Natural killer cell (primary cell): ENCODE measurements around the gene RFPL3. TPM values are rescaled to one million over a fixed set of nuclear protein-coding genes. Genes with fewer than 3 reads are reported as not detected.
"Not testable (repeated sequence)": the region's sequence is repeated elsewhere in the genome, so short reads cannot be mapped to it uniquely, and the experiment has no call there.

ENCODE experiments used
- ATAC-seq, 3 donors: fragments of 150-1000 bp in 2 of 3; fragments of 200-7000 bp in 1 of 3; cut with Tn5 transposase; 1 replicate in 1 of 3; 2 replicates in 2 of 3; pipeline ENCODE4 v1.10.0; 2021; ENCODE audit warnings: mild to moderate bottlenecking in 2 of 3, moderate library complexity in 2 of 3
- DNase-seq, 2 donors: peaks; one replicate each; pipeline versions ENCODE4 v3.0.0 to v3.0.0-alpha.2; 2013 to 2021; ENCODE audit warnings: mixed read lengths in 1 of 2
- H3K27ac ChIP-seq: one replicate; pipeline ENCODE4 v1.5.1; 2013; ENCODE audit warnings: mild to moderate bottlenecking, low read length
- H3K27me3 ChIP-seq: one replicate; pipeline ENCODE4 v1.6.1; 2013; ENCODE audit warnings: low read length; ENCODE audit not compliant: control insufficient read depth, insufficient read depth
- H3K36me3 ChIP-seq: one replicate; pipeline ENCODE4 v1.6.1; 2013; ENCODE audit warnings: low read length; ENCODE audit not compliant: control insufficient read depth, insufficient read depth
- H3K4me1 ChIP-seq: one replicate; pipeline ENCODE4 v1.6.1; 2013; ENCODE audit warnings: low read length; ENCODE audit not compliant: control insufficient read depth, insufficient read depth
- H3K4me3 ChIP-seq: one replicate; pipeline ENCODE4 v1.5.1; 2013; ENCODE audit warnings: low read length
- H3K9me3 ChIP-seq: one replicate; pipeline ENCODE4 v1.6.1; 2013; ENCODE audit warnings: low read length; ENCODE audit not compliant: control insufficient read depth, insufficient read depth
- H3K27ac Mint-ChIP-seq, 2 donors: one replicate each; pipeline ENCODE4 v1.8.0; 2022; ENCODE audit warnings: mild to moderate bottlenecking in 2 of 2, mixed read lengths in 2 of 2, moderate library complexity in 1 of 2
- H3K27me3 Mint-ChIP-seq, 2 donors: one replicate each; pipeline ENCODE4 v1.8.0; 2022; ENCODE audit warnings: low read depth in 2 of 2, mixed read lengths in 2 of 2
- H3K36me3 Mint-ChIP-seq: one replicate; pipeline ENCODE4 v1.8.0; 2022; ENCODE audit warnings: mixed read lengths
- H3K4me1 Mint-ChIP-seq, 2 donors: one replicate each; pipeline ENCODE4 v1.8.0; 2022; ENCODE audit warnings: mixed read lengths in 2 of 2
- H3K4me3 Mint-ChIP-seq: one replicate; pipeline ENCODE4 v1.8.0; 2022; ENCODE audit warnings: mild to moderate bottlenecking, moderate library complexity, mixed read lengths
- H3K9me3 Mint-ChIP-seq, 2 donors: one replicate each; pipeline ENCODE4 v1.8.0; 2022; ENCODE audit warnings: mixed read lengths in 2 of 2
- CTCF ChIP-seq: fragments of 200-600 bp; IDR thresholded peaks from one replicate; pipeline ENCODE4 v1.8.0; 2022; ENCODE audit warnings: antibody characterized with exemption
- WGBS: methylation state at CpG from one replicate; pipeline ENCODE4 v1.1.7; 2013; ENCODE audit warnings: missing lambda C conversion rate; ENCODE audit not compliant: insufficient coverage; 5-methylcytosine and 5-hydroxymethylcytosine counted together
- intact Hi-C: fragments of 100-400 bp; cut with micrococcal nuclease; formaldehyde crosslinking; loops from one replicate; pipeline ENCODE4 v1.14.2; 2022
- total RNA-seq, 4 donors: library from RNA; stranded (reverse); fragments of 120-200 nt in 1 of 4; gene quantifications; one replicate each; pipeline versions ENCODE4 v1.2.3 to v1.2.4, GENCODE V29; 2013 to 2022

Gene RFPL3
- total RNA-seq, 3 donors from 2014 or later (not counting 1 experiment from before 2014, with no cell fraction given), result not detected

- Histone ChIP-seq H3K4me1 (peaks cover 5% of the 10 kb centered on the region), H3K27me3 (no peaks in the 10 kb centered on the region), H3K4me3 (no peak overlapping the region), H3K9me3 (no peaks in the 10 kb centered on the region), H3K36me3 (no peaks in the 10 kb centered on the region), H3K27ac (no peak overlapping the region)
- Mint-ChIP-seq H3K4me1 (no peaks in the 10 kb centered on the region), H3K36me3 (no peaks in the 10 kb centered on the region), H3K4me3 (no peak overlapping the region), H3K9me3 (no peaks in the 10 kb centered on the region), H3K27me3 (peaks cover 24 to 27% of the 10 kb centered on the region in 2 donors), H3K27ac (no peak overlapping the region)
- 76% methylated on average over 10 of the region's 10 CpGs for WGBS
- intact Hi-C loops, result no loop called here
- DNase-seq (no peak), ATAC-seq (no peak)
- no peak for TF ChIP-seq CTCF
Observed at GRCh38 chr22:32336771-32337424, 20.8 kb upstream of the RFPL3 start.

- H3K36me3 Mint-ChIP-seq, H3K27ac Mint-ChIP-seq, intact Hi-C loops, H3K9me3 Mint-ChIP-seq, H3K36me3 ChIP-seq, H3K4me1 ChIP-seq, H3K27me3 ChIP-seq, H3K4me3 ChIP-seq, H3K9me3 ChIP-seq, ATAC-seq, H3K4me1 Mint-ChIP-seq, DNase-seq, H3K27ac ChIP-seq, H3K4me3 Mint-ChIP-seq: not testable (repeated sequence)
- 55% methylated on average over 6 of the region's 6 CpGs for WGBS
- H3K27me3 Mint-ChIP-seq, result peaks cover 26 to 27% of the 10 kb centered on the region in 2 donors
Observed at GRCh38 chr22:32337425-32337824, 20.2 kb upstream of the RFPL3 start.

GRCh38 chr22:32338757-32339156, 18.9 kb upstream of the RFPL3 start:
- H3K4me3 ChIP-seq, result no peak overlapping the region
- no peak for ATAC-seq
- no peaks in the 10 kb centered on the region for H3K9me3 ChIP-seq
- no peak overlapping the region for H3K27ac ChIP-seq
- H3K36me3 Mint-ChIP-seq, result no peaks in the 10 kb centered on the region
- no peaks in the 10 kb centered on the region for H3K27me3 ChIP-seq
- peaks cover 5% of the 10 kb centered on the region for H3K4me1 ChIP-seq
- H3K27ac Mint-ChIP-seq, result no peak overlapping the region
- peaks cover 26 to 32% of the 10 kb centered on the region in 2 donors for H3K27me3 Mint-ChIP-seq
- intact Hi-C loops, result no loop called here
- no peak for DNase-seq
- H3K4me3 Mint-ChIP-seq, result no peak overlapping the region
- H3K36me3 ChIP-seq, result no peaks in the 10 kb centered on the region
- H3K9me3 Mint-ChIP-seq, result no peaks in the 10 kb centered on the region
- TF ChIP-seq CTCF, result no peak
- 91% methylated on average over 10 of the region's 10 CpGs for WGBS
- peaks cover 0 to 9% of the 10 kb centered on the region in 2 donors for H3K4me1 Mint-ChIP-seq

GRCh38 chr22:32339190-32340012, 18.3 kb upstream of the RFPL3 start:
- TF ChIP-seq CTCF, result no peak
- Histone ChIP-seq H3K36me3 (no peaks in the 10 kb centered on the region), H3K4me3 (no peak overlapping the region), H3K4me1 (peaks cover 5% of the 10 kb centered on the region), H3K9me3 (no peaks in the 10 kb centered on the region), H3K27ac (no peak overlapping the region), H3K27me3 (no peaks in the 10 kb centered on the region)
- no peaks in the 10 kb centered on the region for H3K9me3 Mint-ChIP-seq
- ATAC-seq, result no peak
- 84% methylated on average over 23 of the region's 23 CpGs for WGBS
- intact Hi-C loops, result no loop called here
- H3K4me1 Mint-ChIP-seq, result peaks cover 0 to 12% of the 10 kb centered on the region in 2 donors
- no peak for DNase-seq
- H3K27me3 Mint-ChIP-seq, result peaks cover 26 to 39% of the 10 kb centered on the region in 2 donors
- H3K36me3 Mint-ChIP-seq, result no peaks in the 10 kb centered on the region
- H3K27ac Mint-ChIP-seq, result no peak overlapping the region
- no peak overlapping the region for H3K4me3 Mint-ChIP-seq
